Smooth muscle cell (in vitro differentiated cells): ENCODE data around the gene ZNFX1. TPM values are rescaled to one million over a fixed set of nuclear protein-coding genes. Genes with fewer than 3 reads are reported as not detected.
A peak's percentile ranks its signal among the peaks of the same experiment; 100 is the strongest.

Experiments
- DNase-seq: peaks from one replicate; lab custom pipeline; 2025; ENCODE audit not compliant: unreplicated experiment; lab: John Stamatoyannopoulos, UW
- H2AFZ ChIP-seq: fragments of 200-600 bp; sonication (generic); 2 replicates; pipeline ENCODE4 v1.6.0; 2016; ENCODE audit warnings: antibody characterized with exemption, low read depth, mild to moderate bottlenecking
- H3F3A ChIP-seq: fragments of 200-600 bp; sonication (generic); 2 replicates; pipeline ENCODE4 v1.6.0; 2017; ENCODE audit warnings: antibody characterized with exemption, low read depth
- H3K27ac ChIP-seq: fragments of 200-600 bp; sonication (generic); 2 replicates; pipeline ENCODE4 v1.5.1; 2016; ENCODE audit warnings: low read depth, mild to moderate bottlenecking
- H3K27me3 ChIP-seq: fragments of 200-600 bp; sonication (generic); 2 replicates; pipeline ENCODE4 v1.6.1; 2016; ENCODE audit warnings: low read depth, mild to moderate bottlenecking
- H3K36me3 ChIP-seq: fragments of 200-600 bp; sonication (generic); 2 replicates; pipeline ENCODE4 v1.5.1; 2016; ENCODE audit warnings: low read depth
- H3K4me1 ChIP-seq: fragments of 200-600 bp; sonication (generic); 2 replicates; pipeline ENCODE4 v1.5.1; 2016; ENCODE audit warnings: low read depth
- H3K4me2 ChIP-seq: fragments of 200-600 bp; sonication (generic); 2 replicates; pipeline ENCODE4 v1.6.0; 2016; ENCODE audit warnings: mild to moderate bottlenecking
- H3K4me3 ChIP-seq: fragments of 200-600 bp; sonication (generic); 2 replicates; pipeline ENCODE4 v1.5.1; 2016; ENCODE audit warnings: mild to moderate bottlenecking
- H3K79me2 ChIP-seq: fragments of 200-600 bp; sonication (generic); 2 replicates; pipeline ENCODE4 v1.6.0; 2016; ENCODE audit warnings: low read depth, mild to moderate bottlenecking
- H3K9ac ChIP-seq: fragments of 200-600 bp; sonication (generic); 2 replicates; pipeline ENCODE4 v1.6.0; 2016; ENCODE audit warnings: low read depth
- H3K9me3 ChIP-seq: fragments of 200-600 bp; sonication (generic); replicated peaks from 2 replicates; pipeline ENCODE4 v1.5.1; 2016; ENCODE audit warnings: low read depth
- H4K20me1 ChIP-seq: fragments of 200-600 bp; sonication (generic); 2 replicates; pipeline ENCODE4 v1.6.0; 2016; ENCODE audit warnings: low read depth
- CTCF ChIP-seq: fragments of 200-600 bp; sonication (generic); IDR thresholded peaks from 2 replicates; pipeline ENCODE4 v1.5.1; 2017; ENCODE audit warnings: borderline replicate concordance, mild to moderate bottlenecking, antibody characterized with exemption; ENCODE audit not compliant: insufficient read depth, poor library complexity, severe bottlenecking
- WGBS: methylation state at CpG from one replicate; pipeline ENCODE4 v1.1.7; 2016; ENCODE audit warnings: low lambda C conversion rate; 5-methylcytosine and 5-hydroxymethylcytosine counted together
- polyA plus RNA-seq: library from polyadenylated mRNA; unstranded; fragments of >200 nt; fragmentation: Nextera tagmentation; extraction: Ambion mirVana; gene quantifications from 2 replicates; pipeline ENCODE4 v1.2.1, GENCODE V29; 2016
- total RNA-seq: library from RNA; depleted of rRNA; stranded (reverse); fragments of >200 nt; gene quantifications from 2 replicates; pipeline ENCODE4 v1.2.3, GENCODE V29; 2014

ZNFX1 gene
- total and polyA plus RNA-seq, 2 experiments from 2014 or later, result 15.9 to 16.4 TPM

- no peak overlapping the region for H3K9ac ChIP-seq
- no peak overlapping the region for H3K4me2 ChIP-seq
These were observed 45.9 kb upstream of the ZNFX1 start for GRCh38 chr20:49323622-49324238.

DNA sequence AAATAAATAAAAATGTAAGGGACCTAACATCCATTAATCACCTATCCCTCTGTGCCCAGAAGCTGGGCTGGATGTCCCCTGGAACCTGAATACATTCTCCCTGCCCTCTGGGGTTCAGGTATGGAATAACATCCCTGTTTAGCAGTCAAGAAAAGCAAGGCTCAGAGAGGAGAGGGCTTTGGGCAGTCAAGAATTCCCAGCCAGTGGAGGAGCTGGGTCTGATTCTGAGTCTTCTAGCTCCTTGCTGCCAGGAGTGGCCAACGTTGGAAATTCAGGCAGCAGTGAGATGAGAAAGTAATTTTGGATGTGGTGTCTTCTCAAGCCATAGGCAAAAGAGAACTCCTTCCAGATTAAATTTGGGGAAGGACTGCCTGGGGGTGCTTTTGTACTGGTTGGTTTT is 42.6 kb upstream of the ZNFX1 start:
- Histone ChIP-seq H3K9ac (no peak overlapping the region), H3K79me2 (no peaks in the 10 kb centered on the region), H3K27me3 (peaks cover 70% of the 10 kb centered on the region), H3F3A (no peaks in the 10 kb centered on the region), H3K4me3 (no peak overlapping the region), H2AFZ (no peak overlapping the region), H3K9me3 (no peaks in the 10 kb centered on the region), H4K20me1 (no peaks in the 10 kb centered on the region), H3K4me1 (peaks cover 10% of the 10 kb centered on the region), H3K4me2 (no peak overlapping the region), H3K36me3 (no peaks in the 10 kb centered on the region), H3K27ac (no peak overlapping the region)
- no peak for DNase-seq
- 0% methylated on average over 1 of the region's 1 CpG for WGBS
- no peak for TF ChIP-seq CTCF

More at GRCh38 chr20:49323622-49324238, 45.9 kb upstream of the ZNFX1 start:
- no peaks in the 10 kb centered on the region for H3F3A ChIP-seq
- no peaks in the 10 kb centered on the region for H3K9me3 ChIP-seq
- peak; percentile 18 for TF ChIP-seq CTCF
- no peak overlapping the region for H3K4me3 ChIP-seq
- no peaks in the 10 kb centered on the region for H4K20me1 ChIP-seq
- no peaks in the 10 kb centered on the region for H3K79me2 ChIP-seq
- 80% methylated on average over 9 of the region's 9 CpGs for WGBS
- no peak overlapping the region for H2AFZ ChIP-seq
- no peak for DNase-seq
- H3K36me3 ChIP-seq, result no peaks in the 10 kb centered on the region
- H3K27me3 ChIP-seq, result peaks cover 62% of the 10 kb centered on the region
- H3K4me1 ChIP-seq, result peaks cover 6% of the 10 kb centered on the region
- no peak overlapping the region for H3K27ac ChIP-seq

GRCh38 chr20:49319208-49319809 is 41.5 kb upstream of the ZNFX1 start:
- no peaks in the 10 kb centered on the region for H3K79me2 ChIP-seq

More at GRCh38 chr20:49319208-49319809, 41.5 kb upstream of the ZNFX1 start:
- no peak for TF ChIP-seq CTCF
- H4K20me1 ChIP-seq, result no peaks in the 10 kb centered on the region
- H3K4me2 ChIP-seq, result peak overlapping the region; percentile 37
- DNase-seq, result no peak
- H3K27ac ChIP-seq, result no peak overlapping the region
- peaks cover 10% of the 10 kb centered on the region for H3K4me1 ChIP-seq
- no peaks in the 10 kb centered on the region for H3F3A ChIP-seq
- no peak overlapping the region for H3K9ac ChIP-seq
- no peak overlapping the region for H2AFZ ChIP-seq
- H3K27me3 ChIP-seq, result peaks cover 77% of the 10 kb centered on the region
- H3K4me3 ChIP-seq, result peak overlapping the region; percentile 36
- WGBS, result 43% methylated on average over 25 of the region's 25 CpGs
- H3K9me3 ChIP-seq, result no peaks in the 10 kb centered on the region
- H3K36me3 ChIP-seq, result no peaks in the 10 kb centered on the region
